ENCODE results near the gene CD8B. TPM values are rescaled to one million over a fixed set of nuclear protein-coding genes. Genes with fewer than 3 reads are reported as not detected.

Gene CD8B
- total RNA-seq, 2 donors from 2014 or later: 1.3 to 2.8 TPM

GRCh38 chr2:86788881-86789686, 72.6 kb downstream of the CD8B start:
- DNase-seq (ENCODE audit: low spot score in 2 of 2): no peak
- peaks cover 0 to 20% of the 10 kb centered on the region in 2 donors for H3K36me3 Mint-ChIP-seq
- no peak overlapping the region for H3K27ac Mint-ChIP-seq
- H3K9me3 Mint-ChIP-seq: no peaks in the 10 kb centered on the region
- ATAC-seq: no peak

GRCh38 chr2:86788165-86788564, 73.5 kb downstream of the CD8B start:
- DNase-seq (ENCODE audit: low spot score in 2 of 2) (no peak), ATAC-seq (no peak)
- no peak overlapping the region for H3K27ac Mint-ChIP-seq
- no peaks in the 10 kb centered on the region for H3K9me3 Mint-ChIP-seq
- H3K36me3 Mint-ChIP-seq: peaks cover 0 to 18% of the 10 kb centered on the region in 2 donors

- ATAC-seq (no peak), DNase-seq (ENCODE audit: low spot score in 2 of 2) (no peak)
- peaks cover 0 to 15% of the 10 kb centered on the region in 2 donors for H3K36me3 Mint-ChIP-seq
- H3K27ac Mint-ChIP-seq: no peak overlapping the region
- no peaks in the 10 kb centered on the region for H3K9me3 Mint-ChIP-seq
These were observed 74.0 kb downstream of the CD8B start for GRCh38 chr2:86787736-86788135.

GRCh38 chr2:86786001-86786536, 75.6 kb downstream of the CD8B start:
- DNase-seq (ENCODE audit: low spot score in 2 of 2) (no peak), ATAC-seq (peak in 1 of 2 donors; percentile 16)
- Mint-ChIP-seq H3K27ac (no peak overlapping the region), H3K36me3 (peaks cover 0 to 7% of the 10 kb centered on the region in 2 donors), H3K9me3 (no peaks in the 10 kb centered on the region)

GRCh38 chr2:86785456-86785855, 76.2 kb downstream of the CD8B start:
- H3K36me3 Mint-ChIP-seq: peaks cover 0 to 6% of the 10 kb centered on the region in 2 donors
- ATAC-seq (no peak), DNase-seq (ENCODE audit: low spot score in 2 of 2) (no peak)
- H3K27ac Mint-ChIP-seq: no peak overlapping the region
- no peaks in the 10 kb centered on the region for H3K9me3 Mint-ChIP-seq

GRCh38 chr2:86783615-86784339, 77.9 kb downstream of the CD8B start:
- DNase-seq (ENCODE audit: low spot score in 2 of 2) (no peak), ATAC-seq (peak in 1 of 2 donors; percentile 45)
- Mint-ChIP-seq H3K36me3 (no peaks in the 10 kb centered on the region), H3K27ac (no peak overlapping the region), H3K9me3 (no peaks in the 10 kb centered on the region)

- no peak for DNase-seq (ENCODE audit: low spot score in 2 of 2)
- ATAC-seq: no peak
- Mint-ChIP-seq H3K27ac (no peak overlapping the region), H3K36me3 (no peaks in the 10 kb centered on the region), H3K9me3 (no peaks in the 10 kb centered on the region)
These were observed 78.9 kb downstream of the CD8B start for GRCh38 chr2:86782748-86783147.

GRCh38 chr2:86781363-86781762, 80.3 kb downstream of the CD8B start:
- no peak for DNase-seq (ENCODE audit: low spot score in 2 of 2)
- Mint-ChIP-seq H3K27ac (no peak overlapping the region), H3K9me3 (no peaks in the 10 kb centered on the region), H3K36me3 (no peaks in the 10 kb centered on the region)
- ATAC-seq: no peak

- no peaks in the 10 kb centered on the region for H3K9me3 Mint-ChIP-seq
- ATAC-seq (no peak), DNase-seq (ENCODE audit: low spot score in 2 of 2) (no peak)
- no peaks in the 10 kb centered on the region for H3K36me3 Mint-ChIP-seq
- no peak overlapping the region for H3K27ac Mint-ChIP-seq
These were observed 81.7 kb downstream of the CD8B start for GRCh38 chr2:86779971-86780370.

GRCh38 chr2:86778957-86779356, 82.7 kb downstream of the CD8B start:
- ATAC-seq (no peak), DNase-seq (ENCODE audit: low spot score in 2 of 2) (no peak)
- peaks cover 0 to 6% of the 10 kb centered on the region in 2 donors for H3K36me3 Mint-ChIP-seq
- no peaks in the 10 kb centered on the region for H3K9me3 Mint-ChIP-seq
- no peak overlapping the region for H3K27ac Mint-ChIP-seq

- H3K9me3 Mint-ChIP-seq: no peaks in the 10 kb centered on the region
- no peak overlapping the region for H3K27ac Mint-ChIP-seq
- DNase-seq (ENCODE audit: low spot score in 2 of 2) (no peak), ATAC-seq (no peak)
- peaks cover 11% of the 10 kb centered on the region in 2 donors for H3K36me3 Mint-ChIP-seq
These were observed 85.2 kb downstream of the CD8B start for GRCh38 chr2:86776532-86776931.

GRCh38 chr2:86775338-86775737, 86.3 kb downstream of the CD8B start:
- Mint-ChIP-seq H3K27ac (no peak overlapping the region), H3K36me3 (peaks cover 11 to 19% of the 10 kb centered on the region in 2 donors), H3K9me3 (no peaks in the 10 kb centered on the region)
- DNase-seq (ENCODE audit: low spot score in 2 of 2): no peak
- no peak for ATAC-seq

- no peak overlapping the region for H3K27ac Mint-ChIP-seq
- peaks cover 11 to 19% of the 10 kb centered on the region in 2 donors for H3K36me3 Mint-ChIP-seq
- H3K9me3 Mint-ChIP-seq: no peaks in the 10 kb centered on the region
- DNase-seq (ENCODE audit: low spot score in 2 of 2) (no peak), ATAC-seq (no peak)
These were observed 86.8 kb downstream of the CD8B start for GRCh38 chr2:86774862-86775261.

GRCh38 chr2:86772611-86773010, 89.1 kb downstream of the CD8B start:
- DNase-seq (ENCODE audit: low spot score in 2 of 2) (no peak), ATAC-seq (no peak)
- peaks cover 11 to 19% of the 10 kb centered on the region in 2 donors for H3K36me3 Mint-ChIP-seq
- no peak overlapping the region for H3K27ac Mint-ChIP-seq
- H3K9me3 Mint-ChIP-seq: no peaks in the 10 kb centered on the region

- ATAC-seq (no peak), DNase-seq (ENCODE audit: low spot score in 2 of 2) (no peak)
- H3K9me3 Mint-ChIP-seq: no peaks in the 10 kb centered on the region
- peaks cover 11 to 19% of the 10 kb centered on the region in 2 donors for H3K36me3 Mint-ChIP-seq
- H3K27ac Mint-ChIP-seq: no peak overlapping the region
These were observed 90.8 kb downstream of the CD8B start for GRCh38 chr2:86770816-86771301.

GRCh38 chr2:86769838-86770237, 91.8 kb downstream of the CD8B start:
- ATAC-seq (no peak), DNase-seq (ENCODE audit: low spot score in 2 of 2) (no peak)
- no peak overlapping the region for H3K27ac Mint-ChIP-seq
- H3K36me3 Mint-ChIP-seq: peaks cover 11 to 19% of the 10 kb centered on the region in 2 donors
- H3K9me3 Mint-ChIP-seq: no peaks in the 10 kb centered on the region
